ENCODE data around the gene GCNA. TPM values are rescaled to one million over a fixed set of nuclear protein-coding genes. Genes with fewer than 3 reads are reported as not detected.

GCNA gene
- total and polyA plus RNA-seq, 2 of the 13 experiments (the other 11 are each of a cell fraction or from before 2014, with no cell fraction given): 0.38 to 0.66 TPM

DNA sequence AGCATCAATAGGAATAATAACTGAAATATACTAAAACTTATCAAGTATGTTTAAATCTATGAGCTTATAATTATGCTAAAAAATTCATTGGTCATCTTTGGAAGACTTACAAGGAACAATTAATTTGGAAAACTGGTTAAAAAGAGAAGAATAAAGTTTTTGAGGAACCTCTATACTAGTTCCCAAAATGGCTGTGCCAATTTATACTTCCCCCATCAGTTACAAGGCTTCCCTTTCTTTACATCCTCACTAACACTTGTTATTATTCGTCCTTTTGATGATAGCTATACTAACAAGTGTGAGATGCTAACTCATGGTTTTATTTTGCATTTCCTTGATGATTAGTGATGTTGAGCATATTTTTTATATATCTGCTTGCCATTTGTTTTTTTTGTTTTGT is 28.3 kb upstream of the GCNA start (continued):
- TF ChIP-seq MEF2D (CRISPR knock-in tag; IDR thresholded peaks at IDR 0.05): no peak
- no peak for TF ChIP-seq FOXA1 (IDR thresholded peaks at IDR 0.05)
- no peak for TF ChIP-seq FOXA1 (CRISPR knock-in tag; IDR thresholded peaks at IDR 0.05)
- TF ChIP-seq ZNF296 (CRISPR knock-in tag; conservative IDR thresholded peaks at IDR 0.05): no peak
- no peak for TF ChIP-seq ZNF326 (CRISPR knock-in tag; IDR thresholded peaks at IDR 0.05; ENCODE audit: borderline replicate concordance)
- TF ChIP-seq, protein P1, sequence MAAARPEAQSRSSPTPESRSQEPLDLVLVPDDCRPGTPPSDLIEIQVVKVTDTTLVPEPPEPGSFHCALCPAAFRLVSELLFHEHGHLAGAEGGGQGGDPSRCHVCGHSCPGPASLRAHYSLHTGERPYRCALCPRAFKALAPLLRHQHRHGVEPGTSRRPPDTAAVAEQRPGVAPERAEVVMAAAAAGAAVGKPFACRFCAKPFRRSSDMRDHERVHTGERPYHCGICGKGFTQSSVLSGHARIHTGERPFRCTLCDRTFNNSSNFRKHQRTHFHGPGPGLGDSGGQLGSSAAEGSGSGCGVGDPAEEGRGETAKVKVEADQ (CRISPR knock-in tag; IDR thresholded peaks at IDR 0.05; ENCODE audit: borderline replicate concordance): no peak

DNA sequence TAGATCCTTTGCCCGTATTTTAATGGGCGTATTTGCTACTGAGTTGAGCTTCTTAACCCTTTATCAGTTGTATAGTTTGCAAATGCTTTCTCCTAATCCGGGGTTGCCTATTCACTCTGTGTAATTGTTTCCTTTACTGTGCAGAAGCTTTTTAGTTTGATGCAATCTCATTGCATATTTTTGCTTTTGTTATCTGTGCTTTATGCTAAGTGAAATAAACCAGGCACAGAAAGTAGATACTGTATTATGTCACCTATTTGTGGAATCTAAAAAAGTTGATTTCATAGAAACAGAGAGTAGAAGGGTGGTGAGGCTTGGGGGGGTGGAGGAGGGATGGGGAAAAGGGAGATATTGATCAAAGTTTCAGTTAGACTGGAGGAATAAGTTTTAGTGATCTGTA is 27.7 kb upstream of the GCNA start:
- WGBS (ENCODE audit: low lambda C conversion rate): 97% methylated on average over 3 of the region's 3 CpGs
- CTCF ChIA-PET (ENCODE audit: low intra/inter-chr PET ratio, low total read pairs): no interaction called here

More for the DNA sequence above, 27.7 kb upstream of the GCNA start:
- peaks cover 4 to 23% of the 10 kb centered on the region in 2 experiments; a peak in 2 of 5 replicates for H3K36me3 ChIP-seq (replicated peaks in 1 of 2; ENCODE audit: control insufficient read depth in 1 of 2, insufficient read depth in 2 of 2, low read length in 2 of 2)
- no peak for FAIRE-seq
- no peaks in the 10 kb centered on the region for H3K9me3 ChIP-seq (ENCODE audit: low read length)
- no peaks in the 10 kb centered on the region for H3K27me3 ChIP-seq (ENCODE audit: control insufficient read depth in 1 of 2, insufficient read depth in 2 of 2, low read length in 2 of 2)
- H3K4me2 ChIP-seq (ENCODE audit: low read depth, low read length): no peak overlapping the region
- intact Hi-C loops (cut with micrococcal nuclease; ENCODE audit: unreplicated experiment) (no loop called here), in situ Hi-C loops (cut with HindIII; ENCODE audit: extremely low pct_ligation_motif_present, low pct_unique_long_range_greater_than_20kb) (no loop called here)
- peaks cover 27% of the 10 kb centered on the region for H3K79me2 ChIP-seq (ENCODE audit: insufficient read depth, low read length)
- peaks cover 19% of the 10 kb centered on the region for H3K4me1 ChIP-seq (ENCODE audit: insufficient read depth, low read length)
- no peak for ATAC-seq
- no peak overlapping the region for H3K9ac ChIP-seq (ENCODE audit: insufficient read depth, low read depth, low read length)
- no peak overlapping the region for H2AFZ ChIP-seq (ENCODE audit: low read length)
- TF ChIP-seq ELF3 (CRISPR knock-in tag; IDR thresholded peaks at IDR 0.05): no peak
- no peak for TF ChIP-seq ZNF558 (CRISPR knock-in tag; IDR thresholded peaks at IDR 0.05; ENCODE audit: borderline replicate concordance)
- TF ChIP-seq ZNF678 (CRISPR knock-in tag; IDR thresholded peaks at IDR 0.05): no peak
- no peak for TF ChIP-seq KLF13 (CRISPR knock-in tag; IDR thresholded peaks at IDR 0.05)
- no TSS peak for BruUV-seq (replicated peaks)
- peaks cover 13% of the 10 kb centered on the region for H4K20me1 ChIP-seq (ENCODE audit: insufficient read depth, low read length)
- no peak for DNase-seq (ENCODE audit: low spot score)
- POLR2A ChIA-PET: interaction anchor here (1.5 kb wide), 1 partner anchor 18 kb away, joined by 5 read pairs; the partner anchor contains the start of gene OGT
- no peak overlapping the region for H3K4me3 ChIP-seq (replicated peaks in 1 of 3; ENCODE audit: insufficient read depth in 1 of 3, low read depth in 2 of 3, low read length in 3 of 3)
- H3K27ac ChIP-seq (ENCODE audit: extremely low read length, insufficient read depth, low read length): no peak overlapping the region
